ENCODE results near the gene ZNF197. TPM values are rescaled to one million over a fixed set of nuclear protein-coding genes. Genes with fewer than 3 reads are reported as not detected.
A peak's percentile ranks its signal among the peaks of the same experiment; 100 is the strongest.

The ZNF197 gene
- total and polyA plus RNA-seq, 10 of the 15 experiments (the other 5 are each of a cell fraction or from before 2014, with no cell fraction given) = 3.2 to 16.6 (median 9.7) TPM

DNA sequence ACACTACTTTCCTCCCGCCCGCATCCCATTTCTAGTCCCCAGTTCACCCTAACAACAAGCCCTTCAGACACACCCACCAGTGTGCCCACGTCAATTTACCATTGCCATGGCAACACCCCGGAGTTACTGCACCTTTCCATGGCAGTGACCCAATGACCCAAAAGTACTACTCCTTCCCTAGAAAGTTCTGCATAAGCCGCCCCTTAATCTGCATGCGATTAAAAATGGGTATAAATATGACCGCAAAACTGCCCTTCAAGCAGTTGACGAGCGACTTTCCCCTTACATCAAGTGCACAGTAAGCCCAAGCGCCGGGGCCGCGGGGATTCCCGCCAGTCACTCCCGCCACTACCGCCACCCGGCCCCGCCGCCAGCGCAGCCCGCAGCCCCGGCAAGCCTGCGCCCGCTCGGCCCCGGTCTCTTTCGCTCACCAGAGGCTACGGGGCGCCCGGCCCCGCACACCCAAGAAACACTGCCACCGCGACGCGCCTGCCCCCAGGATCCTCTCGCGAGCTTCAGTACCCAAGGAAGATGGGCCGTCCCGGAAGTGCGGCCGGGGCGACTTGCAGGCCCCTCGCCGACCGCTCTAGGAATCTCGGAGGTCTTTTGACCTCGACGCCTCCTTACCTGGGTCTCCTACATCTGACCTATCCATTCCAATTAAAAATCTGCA, 60.4 kb downstream of the ZNF197 start (continued):
- TF ChIP-seq, protein P1, sequence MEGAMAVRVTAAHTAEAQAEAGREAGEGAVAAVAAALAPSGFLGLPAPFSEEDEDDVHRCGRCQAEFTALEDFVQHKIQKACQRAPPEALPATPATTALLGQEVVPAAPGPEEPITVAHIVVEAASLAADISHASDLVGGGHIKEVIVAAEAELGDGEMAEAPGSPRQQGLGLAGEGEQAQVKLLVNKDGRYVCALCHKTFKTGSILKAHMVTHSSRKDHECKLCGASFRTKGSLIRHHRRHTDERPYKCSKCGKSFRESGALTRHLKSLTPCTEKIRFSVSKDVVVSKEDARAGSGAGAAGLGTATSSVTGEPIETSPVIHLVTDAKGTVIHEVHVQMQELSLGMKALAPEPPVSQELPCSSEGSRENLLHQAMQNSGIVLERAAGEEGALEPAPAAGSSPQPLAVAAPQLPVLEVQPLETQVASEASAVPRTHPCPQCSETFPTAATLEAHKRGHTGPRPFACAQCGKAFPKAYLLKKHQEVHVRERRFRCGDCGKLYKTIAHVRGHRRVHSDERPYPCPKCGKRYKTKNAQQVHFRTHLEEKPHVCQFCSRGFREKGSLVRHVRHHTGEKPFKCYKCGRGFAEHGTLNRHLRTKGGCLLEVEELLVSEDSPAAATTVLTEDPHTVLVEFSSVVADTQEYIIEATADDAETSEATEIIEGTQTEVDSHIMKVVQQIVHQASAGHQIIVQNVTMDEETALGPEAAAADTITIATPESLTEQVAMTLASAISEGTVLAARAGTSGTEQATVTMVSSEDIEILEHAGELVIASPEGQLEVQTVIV (IDR thresholded peaks at IDR 0.05; ENCODE audit: borderline replicate concordance, partially characterized antibody) = no peak
- TF ChIP-seq CREB1 (IDR thresholded peaks at IDR 0.05; ENCODE audit: low read depth) = peak; percentile 55; the same call in 1 of the 2 replicates
- TF ChIP-seq, protein P2, sequence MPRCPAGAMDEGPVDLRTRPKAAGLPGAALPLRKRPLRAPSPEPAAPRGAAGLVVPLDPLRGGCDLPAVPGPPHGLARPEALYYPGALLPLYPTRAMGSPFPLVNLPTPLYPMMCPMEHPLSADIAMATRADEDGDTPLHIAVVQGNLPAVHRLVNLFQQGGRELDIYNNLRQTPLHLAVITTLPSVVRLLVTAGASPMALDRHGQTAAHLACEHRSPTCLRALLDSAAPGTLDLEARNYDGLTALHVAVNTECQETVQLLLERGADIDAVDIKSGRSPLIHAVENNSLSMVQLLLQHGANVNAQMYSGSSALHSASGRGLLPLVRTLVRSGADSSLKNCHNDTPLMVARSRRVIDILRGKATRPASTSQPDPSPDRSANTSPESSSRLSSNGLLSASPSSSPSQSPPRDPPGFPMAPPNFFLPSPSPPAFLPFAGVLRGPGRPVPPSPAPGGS (IDR thresholded peaks at IDR 0.05; ENCODE audit: borderline replicate concordance, insufficient read depth, low read depth, low read length, poor library complexity, severe bottlenecking) = no peak
- TF ChIP-seq, protein P3, sequence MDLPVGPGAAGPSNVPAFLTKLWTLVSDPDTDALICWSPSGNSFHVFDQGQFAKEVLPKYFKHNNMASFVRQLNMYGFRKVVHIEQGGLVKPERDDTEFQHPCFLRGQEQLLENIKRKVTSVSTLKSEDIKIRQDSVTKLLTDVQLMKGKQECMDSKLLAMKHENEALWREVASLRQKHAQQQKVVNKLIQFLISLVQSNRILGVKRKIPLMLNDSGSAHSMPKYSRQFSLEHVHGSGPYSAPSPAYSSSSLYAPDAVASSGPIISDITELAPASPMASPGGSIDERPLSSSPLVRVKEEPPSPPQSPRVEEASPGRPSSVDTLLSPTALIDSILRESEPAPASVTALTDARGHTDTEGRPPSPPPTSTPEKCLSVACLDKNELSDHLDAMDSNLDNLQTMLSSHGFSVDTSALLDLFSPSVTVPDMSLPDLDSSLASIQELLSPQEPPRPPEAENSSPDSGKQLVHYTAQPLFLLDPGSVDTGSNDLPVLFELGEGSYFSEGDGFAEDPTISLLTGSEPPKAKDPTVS (IDR thresholded peaks at IDR 0.05; ENCODE audit: low read depth, low read length) = no peak
- peak; percentile 60; the same call in 1 of the 2 replicates for TF ChIP-seq BRCA1 (IDR thresholded peaks at IDR 0.05; ENCODE audit: low read depth, low read length)
- TF ChIP-seq CHD1 (IDR thresholded peaks at IDR 0.05; ENCODE audit: low read depth, low read length) = no peak
- TF ChIP-seq TCF3 (IDR thresholded peaks at IDR 0.05; ENCODE audit: borderline replicate concordance, insufficient read depth, low read depth, low read length) = no peak
- TF ChIP-seq TAF1 (IDR thresholded peaks at IDR 0.05; ENCODE audit: borderline replicate concordance, low read depth, low read length) = peak; percentile 64; the same call in 1 of the 2 replicates
- no peak for TF ChIP-seq HDAC2 (IDR thresholded peaks at IDR 0.05)
- no peak for TF ChIP-seq CBFB (IDR thresholded peaks at IDR 0.05; ENCODE audit: low read depth)
- TF ChIP-seq, protein P4, sequence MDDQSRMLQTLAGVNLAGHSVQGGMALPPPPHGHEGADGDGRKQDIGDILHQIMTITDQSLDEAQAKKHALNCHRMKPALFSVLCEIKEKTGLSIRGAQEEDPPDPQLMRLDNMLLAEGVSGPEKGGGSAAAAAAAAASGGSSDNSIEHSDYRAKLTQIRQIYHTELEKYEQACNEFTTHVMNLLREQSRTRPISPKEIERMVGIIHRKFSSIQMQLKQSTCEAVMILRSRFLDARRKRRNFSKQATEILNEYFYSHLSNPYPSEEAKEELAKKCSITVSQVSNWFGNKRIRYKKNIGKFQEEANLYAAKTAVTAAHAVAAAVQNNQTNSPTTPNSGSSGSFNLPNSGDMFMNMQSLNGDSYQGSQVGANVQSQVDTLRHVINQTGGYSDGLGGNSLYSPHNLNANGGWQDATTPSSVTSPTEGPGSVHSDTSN (IDR thresholded peaks at IDR 0.05; ENCODE audit: insufficient replicate concordance, low read depth, low read length) = peak; percentile 36
- TF ChIP-seq NRF1 (conservative IDR thresholded peaks at IDR 0.05; ENCODE audit: low read depth, low read length) = no peak
- TF ChIP-seq ZNF217 (IDR thresholded peaks at IDR 0.05) = no peak
- TF ChIP-seq HCFC1 (IDR thresholded peaks at IDR 0.05; ENCODE audit: low read length) = peak; percentile 65
- no peak for TF ChIP-seq ETV6 (conservative IDR thresholded peaks at IDR 0.05 in 1 of 2, IDR thresholded peaks at IDR 0.05 in 1 of 2; ENCODE audit: borderline replicate concordance in 1 of 2, low read depth in 1 of 2)
- no peak for TF ChIP-seq RFX5 (IDR thresholded peaks at IDR 0.05; ENCODE audit: low read depth, low read length)
- peak in 1 of 2 experiments; percentile 42; a peak in 1 of 4 replicates for TF ChIP-seq BHLHE40 (IDR thresholded peaks at IDR 0.05; ENCODE audit: borderline replicate concordance in 1 of 2, low read depth in 2 of 2, low read length in 1 of 2)
- TF ChIP-seq, protein P5, sequence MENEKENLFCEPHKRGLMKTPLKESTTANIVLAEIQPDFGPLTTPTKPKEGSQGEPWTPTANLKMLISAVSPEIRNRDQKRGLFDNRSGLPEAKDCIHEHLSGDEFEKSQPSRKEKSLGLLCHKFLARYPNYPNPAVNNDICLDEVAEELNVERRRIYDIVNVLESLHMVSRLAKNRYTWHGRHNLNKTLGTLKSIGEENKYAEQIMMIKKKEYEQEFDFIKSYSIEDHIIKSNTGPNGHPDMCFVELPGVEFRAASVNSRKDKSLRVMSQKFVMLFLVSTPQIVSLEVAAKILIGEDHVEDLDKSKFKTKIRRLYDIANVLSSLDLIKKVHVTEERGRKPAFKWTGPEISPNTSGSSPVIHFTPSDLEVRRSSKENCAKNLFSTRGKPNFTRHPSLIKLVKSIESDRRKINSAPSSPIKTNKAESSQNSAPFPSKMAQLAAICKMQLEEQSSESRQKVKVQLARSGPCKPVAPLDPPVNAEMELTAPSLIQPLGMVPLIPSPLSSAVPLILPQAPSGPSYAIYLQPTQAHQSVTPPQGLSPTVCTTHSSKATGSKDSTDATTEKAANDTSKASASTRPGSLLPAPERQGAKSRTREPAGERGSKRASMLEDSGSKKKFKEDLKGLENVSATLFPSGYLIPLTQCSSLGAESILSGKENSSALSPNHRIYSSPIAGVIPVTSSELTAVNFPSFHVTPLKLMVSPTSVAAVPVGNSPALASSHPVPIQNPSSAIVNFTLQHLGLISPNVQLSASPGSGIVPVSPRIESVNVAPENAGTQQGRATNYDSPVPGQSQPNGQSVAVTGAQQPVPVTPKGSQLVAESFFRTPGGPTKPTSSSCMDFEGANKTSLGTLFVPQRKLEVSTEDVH (IDR thresholded peaks at IDR 0.05; ENCODE audit: low read depth, partially characterized antibody) = peak; percentile 52
- TF ChIP-seq EGR1 (IDR thresholded peaks at IDR 0.05; ENCODE audit: borderline replicate concordance in 1 of 2, low read depth in 2 of 2, low read length in 2 of 2) = peak in 1 of 2 experiments; percentile 38; a peak in 1 of 3 replicates

Data from GM12878 (cell line).